Stomach (tissue), 4 donors: Measurements from ENCODE around the gene NF1.

Experiments
- EP300 ChIP-seq: sonication (generic); formaldehyde crosslinking; IDR thresholded peaks from one replicate; pipeline ENCODE4 v1.6.1; 2017; ENCODE audit warnings: antibody characterized with exemption
- POLR2A ChIP-seq, 4 donors: fragments of 450-650 bp; IDR thresholded peaks; one replicate each; pipeline ENCODE4 v1.6.1; 2016; ENCODE audit warnings: antibody characterized with exemption in 4 of 4, control low read depth in 2 of 4, mild to moderate bottlenecking in 1 of 4, moderate library complexity in 1 of 4
- TF ChIP-seq, protein P1 (sequence below), 7 experiments: fragments of 450-650 bp in 4 of 7; fragments of 200-600 bp in 3 of 7; sonication (generic) in 3 of 7; IDR thresholded peaks; one replicate each; pipeline ENCODE4 v1.5.1; 2016 to 2019; ENCODE audit warnings: antibody characterized with exemption in 7 of 7, control low read depth in 2 of 7, mild to moderate bottlenecking in 1 of 7

- TF ChIP-seq, protein P1, sequence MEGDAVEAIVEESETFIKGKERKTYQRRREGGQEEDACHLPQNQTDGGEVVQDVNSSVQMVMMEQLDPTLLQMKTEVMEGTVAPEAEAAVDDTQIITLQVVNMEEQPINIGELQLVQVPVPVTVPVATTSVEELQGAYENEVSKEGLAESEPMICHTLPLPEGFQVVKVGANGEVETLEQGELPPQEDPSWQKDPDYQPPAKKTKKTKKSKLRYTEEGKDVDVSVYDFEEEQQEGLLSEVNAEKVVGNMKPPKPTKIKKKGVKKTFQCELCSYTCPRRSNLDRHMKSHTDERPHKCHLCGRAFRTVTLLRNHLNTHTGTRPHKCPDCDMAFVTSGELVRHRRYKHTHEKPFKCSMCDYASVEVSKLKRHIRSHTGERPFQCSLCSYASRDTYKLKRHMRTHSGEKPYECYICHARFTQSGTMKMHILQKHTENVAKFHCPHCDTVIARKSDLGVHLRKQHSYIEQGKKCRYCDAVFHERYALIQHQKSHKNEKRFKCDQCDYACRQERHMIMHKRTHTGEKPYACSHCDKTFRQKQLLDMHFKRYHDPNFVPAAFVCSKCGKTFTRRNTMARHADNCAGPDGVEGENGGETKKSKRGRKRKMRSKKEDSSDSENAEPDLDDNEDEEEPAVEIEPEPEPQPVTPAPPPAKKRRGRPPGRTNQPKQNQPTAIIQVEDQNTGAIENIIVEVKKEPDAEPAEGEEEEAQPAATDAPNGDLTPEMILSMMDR (IDR thresholded peaks at IDR 0.05): peak in 5 of 7 experiments; percentile 3 to 47 (median 35)
- no peak for TF ChIP-seq EP300
- TF ChIP-seq POLR2A (IDR thresholded peaks at IDR 0.05): no peak
Observed at GRCh38 chr17:31388770-31389656, 294.2 kb downstream of the NF1 start.
